Aorta (tissue), 5 donors: ENCODE measurements around the gene CYP46A1. TPM values are rescaled to one million over a fixed set of nuclear protein-coding genes. Genes with fewer than 3 reads are reported as not detected.

Experiments used
- ATAC-seq: fragments of 200-7000 bp; cut with Tn5 transposase; one replicate; pipeline ENCODE4 v1.9.1; 2022; ENCODE audit warnings: moderate library complexity; ENCODE audit not compliant: low FRiP score
- DNase-seq, 2 donors: peaks; one replicate each; pipeline ENCODE4 v3.0.0-alpha.2; 2020
- H3K27ac ChIP-seq, 2 donors: one replicate each; pipeline ENCODE4 v1.5.1; 2013; ENCODE audit warnings: low read length in 2 of 2, mild to moderate bottlenecking in 2 of 2, moderate library complexity in 2 of 2, control low read depth in 1 of 2, inconsistent platforms in 1 of 2, low read depth in 1 of 2
- H3K27me3 ChIP-seq, 2 donors: one replicate each; pipeline ENCODE4 v1.6.1; 2013; ENCODE audit warnings: control low read depth in 1 of 2, low read length in 1 of 2, mild to moderate bottlenecking in 1 of 2, moderate library complexity in 1 of 2; ENCODE audit not compliant: insufficient read depth in 2 of 2, control insufficient read depth in 1 of 2
- H3K36me3 ChIP-seq, 2 donors: one replicate each; pipeline ENCODE4 v1.6.1; 2013; ENCODE audit warnings: control low read depth in 1 of 2, low read length in 1 of 2, mild to moderate bottlenecking in 1 of 2; ENCODE audit not compliant: insufficient read depth in 2 of 2, control insufficient read depth in 1 of 2
- H3K4me1 ChIP-seq, 2 donors: one replicate each; pipeline ENCODE4 v1.6.1; 2013; ENCODE audit warnings: low read length in 2 of 2, control low read depth in 1 of 2, mild to moderate bottlenecking in 1 of 2, moderate library complexity in 1 of 2; ENCODE audit not compliant: insufficient read depth in 2 of 2, control insufficient read depth in 1 of 2
- H3K4me3 ChIP-seq, 2 donors: one replicate each; pipeline ENCODE4 v1.5.1; 2013; ENCODE audit warnings: low read length in 2 of 2, control low read depth in 1 of 2, mild to moderate bottlenecking in 1 of 2
- H3K9me3 ChIP-seq: one replicate; pipeline ENCODE4 v1.6.1; 2013; ENCODE audit warnings: mild to moderate bottlenecking, low read length; ENCODE audit not compliant: control insufficient read depth
- WGBS, 2 donors: extraction: QIAGEN DNeasy Blood & Tissue Kit; methylation state at CpG; one replicate each; pipeline ENCODE4 v1.1.7; 2013; 5-methylcytosine and 5-hydroxymethylcytosine counted together
- intact Hi-C, 2 donors: fragments of 100-400 bp; cut with DNase I; formaldehyde crosslinking; loops; one replicate each; pipeline versions ENCODE4 v1.14.2 to v1.15.0; 2022
- polyA plus RNA-seq, 2 donors: library from polyadenylated mRNA; stranded (reverse); fragments of 200-250 nt; gene quantifications; one replicate each; pipeline ENCODE4 v1.2.3, GENCODE V29; 2013
- total RNA-seq, 2 donors: library from RNA; stranded (reverse); fragmentation: NEBNext Ultra II Directional; extraction: Animal tissue kit (Norgen Biotek cat#: 25700); gene quantifications; one replicate each; pipeline ENCODE4 v1.2.1, GENCODE V29; 2021
- donor health status: healthy with polysubstance abuse.
- donor health status: Bipolar disorder and iron deficiency.
- donor health status: DM: no; HTN: no; CAD: no.
- donor health status: DM: no; HTN: no; CAD: no.
- donor health status: DM: yes; HTN: yes; CAD: no.

The CYP46A1 gene
- total and polyA plus RNA-seq, 4 donors, result 0.68 to 3.7 (median 0.97) TPM; not detected in 1

- intact Hi-C loops, result no loop called here
- peaks cover 4% of the 10 kb centered on the region for H3K9me3 ChIP-seq
- H3K4me1 ChIP-seq, result no peaks in the 10 kb centered on the region
- ATAC-seq, result no peak
- H3K4me3 ChIP-seq, result no peak overlapping the region
- DNase-seq, result peak in 1 of 2 donors; percentile 9
- H3K36me3 ChIP-seq, result no peaks in the 10 kb centered on the region
- no peak overlapping the region for H3K27ac ChIP-seq
- 39 to 58% methylated on average over 10 of the region's 10 CpGs for WGBS, 2 donors
- no peaks in the 10 kb centered on the region for H3K27me3 ChIP-seq
These were observed 8.1 kb upstream of the CYP46A1 start for GRCh38 chr14:99675951-99676350.

- 75 to 81% methylated on average over 8 of the region's 8 CpGs for WGBS, 2 donors
- no peaks in the 10 kb centered on the region for H3K4me1 ChIP-seq
- ATAC-seq (no peak), DNase-seq (peak in 1 of 2 donors; percentile 42)
- no peaks in the 10 kb centered on the region for H3K36me3 ChIP-seq
- no peak overlapping the region for H3K27ac ChIP-seq
- intact Hi-C loops, result no loop called here
- H3K9me3 ChIP-seq, result peaks cover 4% of the 10 kb centered on the region
- H3K27me3 ChIP-seq, result no peaks in the 10 kb centered on the region
- H3K4me3 ChIP-seq, result no peak overlapping the region
These were observed 7.4 kb upstream of the CYP46A1 start for GRCh38 chr14:99676657-99677056.

- no peak overlapping the region for H3K4me3 ChIP-seq
- intact Hi-C loops, result no loop called here
- H3K27me3 ChIP-seq, result no peaks in the 10 kb centered on the region
- H3K27ac ChIP-seq, result no peak overlapping the region
- ATAC-seq (no peak), DNase-seq (peak in 1 of 2 donors; percentile 29)
- H3K4me1 ChIP-seq, result no peaks in the 10 kb centered on the region
- no peaks in the 10 kb centered on the region for H3K36me3 ChIP-seq
- 92 to 94% methylated on average over 16 of the region's 16 CpGs for WGBS, 2 donors
- peaks cover 4% of the 10 kb centered on the region for H3K9me3 ChIP-seq
These were observed 6.6 kb upstream of the CYP46A1 start for GRCh38 chr14:99677231-99678140.

- Histone ChIP-seq H3K9me3 (peaks cover 4% of the 10 kb centered on the region), H3K27ac (no peak overlapping the region), H3K4me3 (no peak overlapping the region), H3K4me1 (no peaks in the 10 kb centered on the region), H3K36me3 (no peaks in the 10 kb centered on the region), H3K27me3 (no peaks in the 10 kb centered on the region)
- WGBS, 2 donors, result 96 to 97% methylated on average over 6 of the region's 6 CpGs
- DNase-seq (no peak), ATAC-seq (no peak)
- intact Hi-C loops, result no loop called here
These were observed 5.9 kb upstream of the CYP46A1 start for GRCh38 chr14:99678198-99678597.

GRCh38 chr14:99679111-99679510 is 5.0 kb upstream of the CYP46A1 start:
- intact Hi-C loops, result no loop called here
- peak in 1 of 2 donors; percentile 25 for DNase-seq

GRCh38 chr14:99679543-99679942 is 4.6 kb upstream of the CYP46A1 start:
- DNase-seq, result peak in 1 of 2 donors; percentile 10
- H3K36me3 ChIP-seq, result no peaks in the 10 kb centered on the region
- peaks cover 4% of the 10 kb centered on the region for H3K9me3 ChIP-seq
- no peak for ATAC-seq
- no peaks in the 10 kb centered on the region for H3K4me1 ChIP-seq
- no peak overlapping the region for H3K27ac ChIP-seq
- WGBS, 2 donors, result 75 to 78% methylated on average over 8 of the region's 8 CpGs
- no peak overlapping the region for H3K4me3 ChIP-seq
- H3K27me3 ChIP-seq, result no peaks in the 10 kb centered on the region
- intact Hi-C loops, result no loop called here

More at GRCh38 chr14:99679111-99679510, 5.0 kb upstream of the CYP46A1 start:
- WGBS, 2 donors, result 81 to 83% methylated on average over 2 of the region's 2 CpGs
- Histone ChIP-seq H3K9me3 (peaks cover 4% of the 10 kb centered on the region), H3K27ac (no peak overlapping the region), H3K27me3 (no peaks in the 10 kb centered on the region), H3K4me1 (no peaks in the 10 kb centered on the region), H3K36me3 (no peaks in the 10 kb centered on the region), H3K4me3 (no peak overlapping the region)
- ATAC-seq, result no peak

GRCh38 chr14:99679996-99680395 is 4.1 kb upstream of the CYP46A1 start:
- intact Hi-C loops, result loop anchor here (5.0 to 10.0 kb wide), 3 partner anchors 112 to 535 kb away; partner anchors contain the start of gene EML1 (in 1 of the 2)
- H3K4me1 ChIP-seq, result no peaks in the 10 kb centered on the region
- peaks cover 4% of the 10 kb centered on the region for H3K9me3 ChIP-seq
- no peaks in the 10 kb centered on the region for H3K27me3 ChIP-seq
- no peak overlapping the region for H3K4me3 ChIP-seq
- H3K36me3 ChIP-seq, result no peaks in the 10 kb centered on the region
- H3K27ac ChIP-seq, result no peak overlapping the region
- 55 to 56% methylated on average over 5 of the region's 5 CpGs for WGBS, 2 donors
- ATAC-seq (no peak), DNase-seq (no peak)

- Histone ChIP-seq H3K36me3 (no peaks in the 10 kb centered on the region), H3K9me3 (peaks cover 4% of the 10 kb centered on the region), H3K27ac (no peak overlapping the region), H3K4me1 (no peaks in the 10 kb centered on the region), H3K4me3 (no peak overlapping the region), H3K27me3 (no peaks in the 10 kb centered on the region)
- DNase-seq (peak; percentile 22 to 59), ATAC-seq (no peak)
- intact Hi-C loops, result loop anchor here (5.0 to 10.0 kb wide), 3 partner anchors 111 to 534 kb away; partner anchors contain the start of gene EML1 (in 1 of the 2)
- 79 to 82% methylated on average over 12 of the region's 12 CpGs for WGBS, 2 donors
These were observed 2.8 kb upstream of the CYP46A1 start for GRCh38 chr14:99681101-99681831.
